ENCODE measurements around the gene FGFBP2.

Gene FGFBP2

GRCh38 chr4:15938182-15938581, 24.8 kb downstream of the FGFBP2 start:
- H3K9ac ChIP-seq (ENCODE audit: low read length) = no peak overlapping the region
- no peaks in the 10 kb centered on the region for H3K36me3 ChIP-seq (ENCODE audit: control insufficient read depth, insufficient read depth, low read length)
- no peak overlapping the region for H3K4me3 ChIP-seq (ENCODE audit: low read length)
- H3K4me1 ChIP-seq (ENCODE audit: control insufficient read depth, insufficient read depth, low read length) = peaks cover 19% of the 10 kb centered on the region
- H3K27me3 ChIP-seq (ENCODE audit: control insufficient read depth, insufficient read depth, low read length) = no peaks in the 10 kb centered on the region
- no peaks in the 10 kb centered on the region for H3K9me3 ChIP-seq (ENCODE audit: control insufficient read depth, low read length)

- Histone ChIP-seq H3K36me3 (ENCODE audit: control insufficient read depth, insufficient read depth, low read length) (no peaks in the 10 kb centered on the region), H3K4me1 (ENCODE audit: control insufficient read depth, insufficient read depth, low read length) (peaks cover 19% of the 10 kb centered on the region), H3K27me3 (ENCODE audit: control insufficient read depth, insufficient read depth, low read length) (no peaks in the 10 kb centered on the region), H3K4me3 (ENCODE audit: low read length) (no peak overlapping the region), H3K9ac (ENCODE audit: low read length) (no peak overlapping the region), H3K9me3 (ENCODE audit: control insufficient read depth, low read length) (no peaks in the 10 kb centered on the region)
These were observed 26.5 kb downstream of the FGFBP2 start for GRCh38 chr4:15936495-15936894.

DNA sequence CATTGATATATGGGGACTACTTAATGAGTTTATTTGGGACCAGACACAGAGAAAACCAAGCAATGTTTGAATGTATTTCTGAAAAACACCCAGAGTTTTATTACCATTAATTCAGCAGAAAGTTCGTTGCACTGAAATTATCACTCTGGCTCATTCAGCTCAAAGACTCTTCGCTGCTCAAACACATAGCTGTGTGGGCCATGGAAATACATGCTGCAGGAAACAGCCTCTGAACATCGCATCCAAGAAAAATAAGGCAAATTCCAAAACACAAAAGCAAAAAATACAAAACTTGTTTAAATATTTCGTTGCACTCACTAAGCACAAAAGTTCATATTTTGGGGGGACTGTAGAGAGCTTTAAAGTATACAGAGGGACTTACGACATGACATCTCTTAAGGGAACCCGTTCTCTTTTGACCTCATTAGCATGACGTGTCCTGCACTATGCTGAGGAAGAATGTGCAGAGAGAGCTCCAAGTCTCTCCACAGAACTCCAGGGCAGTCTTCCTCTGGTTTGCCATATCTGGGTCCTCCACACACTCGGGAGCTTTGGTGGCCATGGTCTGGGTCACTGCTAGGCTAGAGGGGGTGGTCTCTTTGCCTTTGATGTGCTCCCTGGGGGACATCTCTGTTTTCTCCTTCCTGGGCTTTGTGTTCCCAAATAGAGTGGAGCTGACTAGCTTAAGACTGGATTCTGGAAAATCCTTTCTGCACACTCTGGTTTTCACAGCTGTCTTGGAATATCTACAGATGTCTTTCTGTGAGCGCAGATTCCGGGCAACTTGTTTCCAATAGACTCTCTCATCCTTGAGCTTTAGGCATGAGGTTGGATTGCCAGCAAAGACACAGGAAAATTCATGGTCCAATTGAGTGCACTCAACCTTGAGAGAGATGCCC, 27.2 kb downstream of the FGFBP2 start:
- Histone ChIP-seq H3K27me3 (ENCODE audit: control insufficient read depth, insufficient read depth, low read length) (no peaks in the 10 kb centered on the region), H3K36me3 (ENCODE audit: control insufficient read depth, insufficient read depth, low read length) (no peaks in the 10 kb centered on the region), H3K9ac (ENCODE audit: low read length) (no peak overlapping the region), H3K4me1 (ENCODE audit: control insufficient read depth, insufficient read depth, low read length) (peaks cover 19% of the 10 kb centered on the region), H3K4me3 (ENCODE audit: low read length) (no peak overlapping the region), H3K9me3 (ENCODE audit: control insufficient read depth, low read length) (no peaks in the 10 kb centered on the region)

DNA sequence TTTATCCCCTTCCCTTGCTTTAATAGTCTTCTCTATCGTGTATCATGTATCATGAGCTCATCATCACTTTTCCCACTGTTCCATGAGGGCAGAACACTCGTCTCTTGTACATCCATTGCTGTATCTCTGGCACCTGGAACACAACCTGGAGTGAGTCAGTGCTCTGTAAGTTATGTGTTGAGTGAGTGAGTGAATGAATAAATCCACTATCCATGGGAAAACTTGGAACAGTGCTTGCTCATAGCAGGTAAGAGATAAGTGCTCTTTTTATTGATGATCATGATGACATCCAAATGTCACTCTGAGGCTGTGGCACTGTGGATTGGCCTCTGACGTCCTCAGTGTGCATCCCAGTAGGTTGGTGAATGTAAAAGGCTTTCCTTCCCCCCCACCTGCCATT, 28.7 kb downstream of the FGFBP2 start:
- Histone ChIP-seq H3K4me1 (ENCODE audit: control insufficient read depth, insufficient read depth, low read length) (peaks cover 19% of the 10 kb centered on the region), H3K4me3 (ENCODE audit: low read length) (no peak overlapping the region), H3K36me3 (ENCODE audit: control insufficient read depth, insufficient read depth, low read length) (no peaks in the 10 kb centered on the region), H3K9ac (ENCODE audit: low read length) (no peak overlapping the region), H3K9me3 (ENCODE audit: control insufficient read depth, low read length) (no peaks in the 10 kb centered on the region), H3K27me3 (ENCODE audit: control insufficient read depth, insufficient read depth, low read length) (no peaks in the 10 kb centered on the region)

GRCh38 chr4:15931451-15932210, 31.3 kb downstream of the FGFBP2 start:
- no peak overlapping the region for H3K9ac ChIP-seq (ENCODE audit: low read length)
- H3K4me1 ChIP-seq (ENCODE audit: control insufficient read depth, insufficient read depth, low read length) = peaks cover 7% of the 10 kb centered on the region
- no peaks in the 10 kb centered on the region for H3K27me3 ChIP-seq (ENCODE audit: control insufficient read depth, insufficient read depth, low read length)
- H3K4me3 ChIP-seq (ENCODE audit: low read length) = no peak overlapping the region
- no peaks in the 10 kb centered on the region for H3K9me3 ChIP-seq (ENCODE audit: control insufficient read depth, low read length)
- no peaks in the 10 kb centered on the region for H3K36me3 ChIP-seq (ENCODE audit: control insufficient read depth, insufficient read depth, low read length)

DNA sequence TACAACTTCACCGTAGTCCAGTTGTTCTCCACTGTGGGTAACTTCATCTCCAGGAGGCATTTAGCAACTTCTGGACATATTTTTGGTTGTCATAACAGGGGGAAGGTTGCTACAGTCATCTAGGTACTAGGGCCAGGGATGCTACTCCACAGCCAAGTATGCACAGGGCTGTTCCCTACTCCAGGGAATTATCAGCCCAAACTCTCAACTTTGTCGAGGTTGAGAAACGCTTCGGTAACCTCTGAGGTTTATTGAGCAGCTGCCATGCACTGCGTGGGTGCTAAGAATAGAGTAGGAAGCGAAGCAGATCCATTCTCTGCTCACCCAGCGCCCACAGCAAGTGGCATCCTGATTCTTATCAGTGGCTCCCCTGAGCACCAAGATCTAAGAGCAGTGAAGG, 32.7 kb downstream of the FGFBP2 start:
- Histone ChIP-seq H3K9ac (ENCODE audit: low read length) (no peak overlapping the region), H3K4me1 (ENCODE audit: control insufficient read depth, insufficient read depth, low read length) (no peaks in the 10 kb centered on the region), H3K9me3 (ENCODE audit: control insufficient read depth, low read length) (no peaks in the 10 kb centered on the region), H3K36me3 (ENCODE audit: control insufficient read depth, insufficient read depth, low read length) (no peaks in the 10 kb centered on the region), H3K4me3 (ENCODE audit: low read length) (no peak overlapping the region), H3K27me3 (ENCODE audit: control insufficient read depth, insufficient read depth, low read length) (no peaks in the 10 kb centered on the region)

DNA sequence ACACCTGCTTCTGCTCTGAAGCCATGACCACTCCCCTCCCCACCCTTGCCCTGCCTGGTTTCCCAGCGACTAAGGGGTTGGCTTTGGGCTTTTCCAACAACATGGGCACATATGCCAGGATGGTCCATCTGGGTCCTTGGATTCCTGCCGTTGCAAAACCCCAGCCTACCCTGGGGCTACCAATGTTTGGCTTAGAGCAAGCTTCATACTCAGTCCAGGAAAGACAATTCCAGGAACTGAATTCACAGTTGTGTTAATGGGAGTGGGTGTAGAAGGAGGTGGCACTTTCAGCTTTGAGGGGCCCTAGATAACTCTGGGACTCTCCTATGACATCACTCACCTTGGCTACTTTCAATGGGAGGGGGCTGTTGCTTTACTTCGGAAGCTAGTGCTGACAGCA, 33.4 kb downstream of the FGFBP2 start:
- Histone ChIP-seq H3K9ac (ENCODE audit: low read length) (no peak overlapping the region), H3K27me3 (ENCODE audit: control insufficient read depth, insufficient read depth, low read length) (no peaks in the 10 kb centered on the region), H3K36me3 (ENCODE audit: control insufficient read depth, insufficient read depth, low read length) (no peaks in the 10 kb centered on the region), H3K4me3 (ENCODE audit: low read length) (no peak overlapping the region), H3K9me3 (ENCODE audit: control insufficient read depth, low read length) (no peaks in the 10 kb centered on the region), H3K4me1 (ENCODE audit: control insufficient read depth, insufficient read depth, low read length) (no peaks in the 10 kb centered on the region)

- H3K4me1 ChIP-seq (ENCODE audit: control insufficient read depth, insufficient read depth, low read length) = no peaks in the 10 kb centered on the region
- no peak overlapping the region for H3K9ac ChIP-seq (ENCODE audit: low read length)
- no peaks in the 10 kb centered on the region for H3K27me3 ChIP-seq (ENCODE audit: control insufficient read depth, insufficient read depth, low read length)
- H3K9me3 ChIP-seq (ENCODE audit: control insufficient read depth, low read length) = no peaks in the 10 kb centered on the region
- no peaks in the 10 kb centered on the region for H3K36me3 ChIP-seq (ENCODE audit: control insufficient read depth, insufficient read depth, low read length)
- no peak overlapping the region for H3K4me3 ChIP-seq (ENCODE audit: low read length)
These were observed 34.1 kb downstream of the FGFBP2 start for GRCh38 chr4:15928883-15929282.

- no peaks in the 10 kb centered on the region for H3K9me3 ChIP-seq (ENCODE audit: control insufficient read depth, low read length)
- H3K4me1 ChIP-seq (ENCODE audit: control insufficient read depth, insufficient read depth, low read length) = no peaks in the 10 kb centered on the region
- H3K27me3 ChIP-seq (ENCODE audit: control insufficient read depth, insufficient read depth, low read length) = no peaks in the 10 kb centered on the region
- no peak overlapping the region for H3K9ac ChIP-seq (ENCODE audit: low read length)
- no peaks in the 10 kb centered on the region for H3K36me3 ChIP-seq (ENCODE audit: control insufficient read depth, insufficient read depth, low read length)
- H3K4me3 ChIP-seq (ENCODE audit: low read length) = no peak overlapping the region
These were observed 36.5 kb downstream of the FGFBP2 start for GRCh38 chr4:15926486-15926885.

DNA sequence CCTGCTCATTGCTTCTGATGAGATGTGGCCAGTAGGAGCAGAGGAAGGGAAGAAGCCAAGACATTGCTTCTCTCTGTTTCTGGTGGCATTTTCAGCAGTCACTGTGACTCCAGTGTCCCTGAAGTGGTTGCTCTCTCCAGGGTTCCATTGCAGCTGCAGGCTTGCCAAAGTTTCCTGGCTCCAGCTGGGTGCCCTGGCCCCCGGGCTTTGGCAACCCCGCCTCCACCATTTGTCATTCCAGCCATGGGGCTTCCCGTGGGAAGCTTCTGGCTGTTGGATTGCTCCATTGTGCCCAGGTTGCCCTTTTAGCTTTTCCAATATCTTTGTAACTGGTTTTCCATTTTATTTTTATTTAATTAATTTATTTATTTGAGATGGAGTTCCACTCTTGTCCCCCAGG, 37.1 kb downstream of the FGFBP2 start:
- Histone ChIP-seq H3K9me3 (ENCODE audit: control insufficient read depth, low read length) (no peaks in the 10 kb centered on the region), H3K4me1 (ENCODE audit: control insufficient read depth, insufficient read depth, low read length) (no peaks in the 10 kb centered on the region), H3K27me3 (ENCODE audit: control insufficient read depth, insufficient read depth, low read length) (no peaks in the 10 kb centered on the region), H3K4me3 (ENCODE audit: low read length) (no peak overlapping the region), H3K36me3 (ENCODE audit: control insufficient read depth, insufficient read depth, low read length) (no peaks in the 10 kb centered on the region), H3K9ac (ENCODE audit: low read length) (no peak overlapping the region)

GRCh38 chr4:15921592-15921932, 41.4 kb downstream of the FGFBP2 start:
- Histone ChIP-seq H3K9me3 (ENCODE audit: control insufficient read depth, low read length) (no peaks in the 10 kb centered on the region), H3K4me3 (ENCODE audit: low read length) (no peak overlapping the region), H3K9ac (ENCODE audit: low read length) (no peak overlapping the region), H3K4me1 (ENCODE audit: control insufficient read depth, insufficient read depth, low read length) (peaks cover 9% of the 10 kb centered on the region), H3K27me3 (ENCODE audit: control insufficient read depth, insufficient read depth, low read length) (no peaks in the 10 kb centered on the region), H3K36me3 (ENCODE audit: control insufficient read depth, insufficient read depth, low read length) (no peaks in the 10 kb centered on the region)

GRCh38 chr4:15920723-15921591, 42.0 kb downstream of the FGFBP2 start:
- Histone ChIP-seq H3K36me3 (ENCODE audit: control insufficient read depth, insufficient read depth, low read length) (no peaks in the 10 kb centered on the region), H3K9ac (ENCODE audit: low read length) (no peak overlapping the region), H3K4me1 (ENCODE audit: control insufficient read depth, insufficient read depth, low read length) (peaks cover 9% of the 10 kb centered on the region), H3K4me3 (ENCODE audit: low read length) (no peak overlapping the region), H3K27me3 (ENCODE audit: control insufficient read depth, insufficient read depth, low read length) (no peaks in the 10 kb centered on the region), H3K9me3 (ENCODE audit: control insufficient read depth, low read length) (no peaks in the 10 kb centered on the region)

All from mucosa of stomach (tissue), 1 donor.